HG03571 (cell line): ENCODE results near the gene SLC7A8.
"Not testable (repeated sequence)": the region's sequence is repeated elsewhere in the genome, so short reads cannot be mapped to it uniquely, and the experiment has no call there.

Source experiments
- ATAC-seq: cut with Tn5 transposase; IDR thresholded peaks from one replicate; pipeline ENCODE4 v1.9.1; 2021; ENCODE audit not compliant: unreplicated experiment

Gene SLC7A8

DNA sequence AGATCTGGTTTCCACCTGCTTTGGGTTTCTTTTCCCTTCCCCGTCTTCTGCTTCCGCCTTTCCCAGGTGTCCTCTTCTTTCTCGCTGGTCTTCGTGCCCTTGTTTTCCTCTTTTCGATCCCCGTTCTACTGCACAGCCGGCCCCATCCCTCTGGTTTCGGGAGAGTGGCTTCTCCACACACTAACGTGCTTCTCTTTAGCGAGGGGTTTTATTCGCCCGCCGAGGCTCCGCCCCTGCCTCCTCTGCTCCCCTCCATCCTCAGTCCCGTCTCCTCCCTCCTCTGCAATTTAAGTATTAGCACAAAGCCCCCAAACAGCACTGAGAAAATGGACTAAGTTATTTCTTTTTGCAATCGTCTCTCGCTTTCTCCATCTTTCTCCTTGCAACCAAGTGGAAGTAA lies at the start of gene SLC7A8:
Gene SLC7A8 (minus strand): TSS at position 182 of the 400 bp plus-strand sequence. CDS start 746 bp downstream, outside the sequence.
- ATAC-seq = no peak

- ATAC-seq = not testable (repeated sequence)
These were observed 48.9 kb upstream of the SLC7A8 start for GRCh38 chr14:23232241-23232808.

- ATAC-seq = no peak
These were observed 45.4 kb upstream of the SLC7A8 start for GRCh38 chr14:23228812-23229211.

GRCh38 chr14:23227566-23227965 lies 44.1 kb upstream of the SLC7A8 start:
- ATAC-seq = no peak

- ATAC-seq = not testable (repeated sequence)
These were observed 41.5 kb upstream of the SLC7A8 start for GRCh38 chr14:23224958-23225357.

GRCh38 chr14:23219075-23219474 lies 35.6 kb upstream of the SLC7A8 start:
- ATAC-seq = no peak

DNA sequence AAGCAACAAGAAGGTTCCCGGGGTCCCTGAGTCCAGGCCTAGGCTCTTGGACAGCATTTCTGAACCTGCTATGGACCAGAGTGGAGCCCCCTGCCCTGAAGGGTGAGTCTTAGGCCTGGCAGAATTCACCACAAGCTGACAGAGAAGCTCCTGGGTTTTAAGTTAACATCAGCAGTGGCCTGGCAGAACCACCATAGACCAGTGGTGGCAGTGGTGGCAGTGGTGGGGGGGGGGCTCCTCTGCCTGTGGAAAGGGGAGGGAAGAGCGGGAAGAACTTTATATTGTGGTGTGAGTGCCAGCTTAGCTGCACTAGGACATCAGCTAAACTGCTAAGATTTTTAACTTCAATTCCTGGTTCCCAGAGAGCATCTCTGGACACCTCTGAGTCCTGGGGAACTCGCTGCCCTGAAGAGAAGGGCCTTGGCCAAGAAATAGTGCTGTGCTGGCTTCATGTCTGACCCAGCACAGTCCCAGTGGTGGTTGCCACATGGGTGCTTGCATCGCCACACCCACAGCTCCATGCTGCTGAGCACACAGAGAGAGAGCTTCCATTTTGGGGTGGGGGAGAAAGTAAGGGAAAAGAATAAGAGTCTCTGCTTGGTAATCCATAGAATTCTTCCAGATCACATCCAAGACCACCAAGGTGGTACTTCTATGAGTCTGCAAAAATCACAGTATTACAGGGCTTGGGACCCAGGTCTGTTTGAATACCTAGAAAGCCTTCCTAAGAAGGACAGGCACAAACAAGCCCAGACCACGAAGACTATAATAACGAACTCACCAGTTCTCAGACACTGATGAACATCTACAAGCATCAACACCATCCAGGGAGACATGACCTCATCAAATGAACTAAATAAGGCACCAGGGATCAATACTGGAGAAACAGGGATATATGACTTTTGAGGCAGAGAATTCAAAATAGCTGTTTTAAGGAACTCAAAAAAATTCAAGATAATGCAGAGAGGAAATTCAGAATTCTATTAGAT lies 33.9 kb upstream of the SLC7A8 start:
- no peak for ATAC-seq

DNA sequence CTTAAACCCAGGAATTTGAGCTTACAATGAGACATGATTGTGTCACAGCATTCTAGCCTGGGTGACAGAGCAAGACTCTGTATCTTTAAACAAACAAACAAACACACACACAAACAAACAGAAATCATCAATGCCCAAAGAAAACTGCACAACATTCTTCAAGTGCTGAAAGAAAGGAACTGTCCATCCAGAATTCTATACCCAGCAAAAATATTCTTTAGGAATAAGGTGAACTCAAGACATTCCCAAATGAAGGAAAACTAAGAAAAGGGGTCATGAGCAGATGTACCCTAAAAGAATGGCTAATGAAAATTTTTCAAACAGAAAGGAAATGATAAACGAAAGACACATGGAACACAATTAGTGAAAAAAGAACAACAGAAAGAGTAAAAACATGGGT lies 32.0 kb upstream of the SLC7A8 start:
- no peak for ATAC-seq

- ATAC-seq = no peak
These were observed 26.4 kb upstream of the SLC7A8 start for GRCh38 chr14:23209651-23210423.

DNA sequence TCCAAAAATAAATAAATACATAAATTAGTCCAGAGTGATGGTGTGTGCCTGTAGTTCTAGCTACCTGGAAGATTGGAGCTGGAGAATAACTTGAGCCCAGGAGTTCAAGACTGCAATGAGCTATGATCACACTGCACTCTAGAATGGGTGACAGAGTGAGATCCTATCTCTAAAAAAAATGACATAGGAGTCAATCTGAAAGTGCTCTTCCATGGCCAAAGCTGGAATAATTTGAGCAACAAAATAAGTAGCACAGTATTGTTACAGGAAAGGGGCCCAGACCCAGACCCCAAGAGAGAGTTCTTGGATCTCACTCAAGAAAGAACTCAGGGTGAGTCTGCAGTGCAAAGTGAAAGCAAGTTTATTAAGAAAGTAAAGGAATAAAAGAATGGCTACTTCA lies 24.9 kb upstream of the SLC7A8 start:
- no peak for ATAC-seq

DNA sequence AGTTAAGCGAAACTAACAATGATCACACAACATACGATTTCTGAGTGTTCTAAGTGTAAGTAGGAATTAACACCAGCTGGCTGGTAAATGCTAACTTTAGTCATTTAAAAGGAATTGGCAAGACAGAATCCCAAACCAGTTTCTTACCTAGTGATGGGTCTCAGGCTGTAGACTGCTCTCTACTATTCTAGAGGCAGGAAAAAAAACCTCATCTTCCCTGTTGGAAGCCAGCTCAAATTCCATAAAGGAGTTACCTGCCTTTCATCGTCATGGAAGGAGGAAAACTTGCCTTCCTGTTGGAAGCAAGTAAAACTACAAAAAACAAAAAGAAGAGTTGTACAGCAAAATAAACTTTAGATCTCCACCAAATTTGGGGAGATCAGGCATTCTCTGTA lies 23.7 kb upstream of the SLC7A8 start:
- no peak for ATAC-seq

GRCh38 chr14:23206422-23207145 lies 23.1 kb upstream of the SLC7A8 start:
- no peak for ATAC-seq

DNA sequence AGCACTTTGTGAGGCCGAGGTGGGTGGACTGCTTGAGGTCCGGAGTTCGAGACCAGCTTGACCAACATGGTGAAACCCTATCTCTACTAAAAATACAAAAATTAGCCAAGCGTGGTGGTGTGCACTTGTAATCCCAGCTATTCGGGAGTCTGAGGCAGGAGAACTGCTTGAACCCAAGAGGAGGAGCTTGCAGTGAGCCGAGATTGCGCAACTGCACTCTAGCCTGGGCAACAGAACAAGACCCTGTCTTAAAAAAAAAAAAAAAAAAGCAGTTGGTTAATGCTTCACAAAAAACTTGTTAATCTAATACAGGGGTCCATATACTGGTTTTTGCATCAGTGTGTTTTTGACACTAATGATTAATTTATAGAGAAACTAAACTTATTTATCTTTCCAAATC lies 18.5 kb upstream of the SLC7A8 start:
- ATAC-seq = no peak

DNA sequence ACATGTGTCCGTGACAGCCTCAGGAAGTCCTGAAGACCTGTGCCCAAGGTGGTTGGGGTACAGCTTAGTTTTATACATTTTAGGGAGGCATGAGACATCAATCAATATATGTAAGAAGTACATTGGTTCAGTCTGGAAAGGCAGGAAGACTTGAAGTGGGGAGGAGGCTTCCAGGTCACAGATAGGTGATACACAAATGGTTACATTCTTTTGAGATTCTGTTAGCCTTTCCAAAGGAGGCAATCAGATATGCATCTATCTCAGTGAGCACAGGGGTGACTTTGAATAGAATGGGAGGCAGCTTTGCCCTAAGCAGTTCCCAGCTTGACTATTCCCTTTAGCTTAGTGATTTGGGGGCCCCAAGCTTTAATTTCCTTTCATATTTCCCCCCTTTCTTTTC lies 15.7 kb upstream of the SLC7A8 start:
- not testable (repeated sequence) for ATAC-seq

- ATAC-seq = not testable (repeated sequence)
These were observed 13.0 kb upstream of the SLC7A8 start for GRCh38 chr14:23196487-23196886.

DNA sequence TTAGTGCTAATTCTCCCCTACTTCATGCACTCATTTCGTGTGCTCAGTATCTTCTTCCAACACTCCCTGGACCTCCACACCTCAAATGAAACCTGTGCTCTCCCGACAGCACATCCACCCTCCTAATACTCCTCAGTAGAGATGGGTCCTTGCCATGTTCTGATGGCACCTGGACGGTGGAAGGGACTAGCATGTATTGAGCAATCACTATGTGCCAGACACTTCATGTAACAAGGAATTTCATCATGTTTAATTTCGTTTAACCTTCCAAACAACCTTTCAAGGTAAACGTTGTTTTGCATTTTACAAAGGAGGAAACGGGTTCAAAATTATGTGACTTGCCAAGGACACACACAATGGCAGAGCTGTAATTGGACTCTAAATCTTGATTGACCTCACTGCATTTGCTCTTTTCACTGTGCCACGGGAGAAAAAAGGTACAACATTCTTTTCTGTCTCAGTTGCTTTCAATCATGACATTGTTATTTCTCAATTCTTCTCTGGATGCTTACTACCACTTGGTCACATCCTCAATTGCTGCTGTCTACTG lies 12.2 kb upstream of the SLC7A8 start:
- no peak for ATAC-seq

DNA sequence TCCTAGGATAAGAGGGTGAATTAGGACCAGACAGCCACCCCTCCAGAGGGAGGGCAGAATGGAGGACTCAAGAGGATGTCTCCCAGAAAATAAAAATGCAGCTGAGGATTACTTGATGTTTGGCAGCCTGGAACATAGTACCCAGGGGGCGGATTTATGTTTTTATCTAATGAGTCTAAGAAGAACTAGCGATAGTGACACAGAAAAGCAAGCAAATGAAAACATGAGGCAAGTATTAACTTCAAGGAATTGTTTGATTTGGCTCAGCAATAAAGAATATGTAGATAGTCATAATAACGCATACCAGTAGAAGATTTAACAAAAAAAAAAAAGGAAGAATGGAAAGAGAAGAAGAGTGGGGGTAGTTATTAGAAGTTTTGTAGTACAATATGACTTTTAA lies 10.0 kb upstream of the SLC7A8 start:
- no peak for ATAC-seq

DNA sequence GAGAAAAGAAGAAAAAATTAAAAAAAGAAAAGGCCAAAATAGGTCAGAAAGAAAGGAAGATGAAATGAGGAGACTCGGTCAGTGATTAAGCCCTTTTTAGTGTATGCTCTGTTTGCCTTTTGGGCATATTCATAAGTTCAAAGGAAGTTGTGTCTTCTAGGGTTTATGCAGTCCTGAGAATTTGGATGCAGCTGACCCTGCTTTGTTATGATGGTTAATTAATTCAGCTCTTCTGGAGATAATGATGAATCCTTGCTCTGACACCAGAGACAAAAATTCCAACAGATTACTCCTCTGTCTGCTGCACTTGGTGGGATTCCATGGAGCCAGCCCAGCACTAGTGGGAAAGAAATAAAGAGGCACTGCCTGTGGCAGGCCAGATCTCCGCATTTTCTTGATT lies 4.5 kb upstream of the SLC7A8 start:
- no peak for ATAC-seq

DNA sequence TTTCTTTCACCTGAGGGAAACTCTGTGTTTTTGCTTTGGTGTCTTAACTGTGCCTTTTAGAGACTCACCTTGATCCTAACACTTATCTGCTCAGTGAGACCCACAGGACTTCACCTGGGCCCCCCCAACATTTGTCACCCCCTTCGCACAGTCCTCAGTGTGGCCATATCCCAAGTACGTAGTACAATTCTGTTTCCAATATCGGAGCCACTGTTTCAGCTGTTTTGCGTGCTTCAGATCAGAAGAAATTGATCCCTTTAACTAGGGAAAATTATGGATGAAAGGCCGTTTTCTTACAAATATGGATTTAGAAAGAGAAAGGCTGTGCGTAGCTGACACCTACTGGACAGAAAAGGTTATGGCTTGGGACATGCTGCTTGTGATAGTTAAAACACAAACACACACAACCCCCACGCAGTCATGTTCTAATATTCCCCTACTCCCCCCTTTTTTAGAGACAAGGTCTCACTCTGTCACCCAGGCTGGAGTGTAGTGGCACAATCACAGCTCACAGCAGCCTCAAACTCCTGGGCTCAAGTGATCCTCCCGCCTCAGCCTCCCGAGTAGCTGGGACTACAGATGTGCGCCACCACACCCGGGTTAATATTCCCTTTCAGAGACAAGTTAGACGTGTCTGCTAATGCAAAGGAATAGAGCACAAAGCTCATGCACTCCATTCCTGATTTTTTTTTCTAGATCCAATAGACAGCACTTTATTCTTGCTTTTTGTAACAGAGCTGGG lies 3.6 kb upstream of the SLC7A8 start:
- no peak for ATAC-seq

- ATAC-seq = no peak
These were observed 1.6 kb upstream of the SLC7A8 start for GRCh38 chr14:23185063-23185462.
